ENCODE measurements around the gene GLRX5. TPM values are rescaled to one million over a fixed set of nuclear protein-coding genes. Genes with fewer than 3 reads are reported as not detected.

The GLRX5 gene
- total RNA-seq, 1 experiment from 2014 or later: 60.1 TPM

DNA sequence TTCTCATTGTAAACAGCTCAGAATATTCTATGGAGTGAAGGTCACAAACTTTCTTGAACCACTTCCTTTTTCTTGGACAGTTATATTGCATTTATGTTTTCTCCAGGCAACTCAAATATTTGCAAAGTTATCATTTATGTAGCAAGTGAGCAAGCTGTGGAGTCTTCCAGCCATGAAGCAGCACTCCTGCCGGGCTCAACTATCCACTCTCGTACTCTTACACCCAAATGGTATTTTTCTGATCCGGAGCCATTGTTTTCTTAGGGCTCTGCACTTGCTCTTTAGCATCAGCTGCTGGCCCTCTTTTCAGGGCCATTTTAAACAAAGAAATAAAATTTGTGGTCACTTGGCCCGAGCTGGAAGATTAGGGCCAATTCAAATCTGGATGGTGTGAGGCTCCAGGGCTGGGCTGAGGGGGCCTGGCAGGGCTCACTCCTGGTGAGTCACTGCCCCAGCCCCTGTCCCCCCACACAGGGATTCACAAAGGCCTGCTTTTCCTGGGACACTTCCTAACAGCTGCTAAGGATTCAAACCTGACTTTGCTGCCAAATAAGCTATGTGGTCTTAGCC, 38.1 kb upstream of the GLRX5 start:
- H3K79me2 ChIP-seq (ENCODE audit: insufficient read depth, low read length): no peaks in the 10 kb centered on the region
- no peak overlapping the region for H3K4me2 ChIP-seq (ENCODE audit: low read length)
- no peak for TF ChIP-seq RAD21 (IDR thresholded peaks at IDR 0.05; ENCODE audit: low read depth)
- TF ChIP-seq ZNF274 (IDR thresholded peaks at IDR 0.05; ENCODE audit: low read depth, low read length): no peak
- no peak for TF ChIP-seq CBX3 (IDR thresholded peaks at IDR 0.05; ENCODE audit: low read depth)
- no peak for TF ChIP-seq CEBPB (IDR thresholded peaks at IDR 0.05; ENCODE audit: low read depth)
- TF ChIP-seq MAX (IDR thresholded peaks at IDR 0.05): no peak
- TF ChIP-seq, protein P1, sequence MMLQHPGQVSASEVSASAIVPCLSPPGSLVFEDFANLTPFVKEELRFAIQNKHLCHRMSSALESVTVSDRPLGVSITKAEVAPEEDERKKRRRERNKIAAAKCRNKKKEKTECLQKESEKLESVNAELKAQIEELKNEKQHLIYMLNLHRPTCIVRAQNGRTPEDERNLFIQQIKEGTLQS (IDR thresholded peaks at IDR 0.05): no peak
- TF ChIP-seq ZFX (IDR thresholded peaks at IDR 0.05): no peak
- no peak for TF ChIP-seq ELF1 (IDR thresholded peaks at IDR 0.05; ENCODE audit: borderline replicate concordance, low read depth)
- H2AFZ ChIP-seq (ENCODE audit: low read depth, low read length, poor library complexity, severe bottlenecking): no peak overlapping the region
- no peaks in the 10 kb centered on the region for H3K9me2 ChIP-seq (ENCODE audit: insufficient read depth)
- H3K4me3 ChIP-seq (replicated peaks in 1 of 2; ENCODE audit: low read depth in 1 of 2, low read length in 2 of 2): no peak overlapping the region
- H3K27me3 ChIP-seq (ENCODE audit: insufficient read depth, low read length): no peaks in the 10 kb centered on the region
- ChIA-PET CTCF (interaction anchor here (1.7 kb wide), 1 partner anchor 54 kb away, joined by 5 read pairs; no protein-coding TSS in a partner anchor), POLR2A (no interaction called here), RAD21 (ENCODE audit: low non-redundant PET in 1 of 2, low total read pairs in 2 of 2, uncharacterized antibody in 2 of 2, unreplicated experiment in 2 of 2) (no interaction called here)
- H3K36me3 ChIP-seq (ENCODE audit: control insufficient read depth in 1 of 2, insufficient read depth in 2 of 2, low read length in 2 of 2): no peaks in the 10 kb centered on the region
- no peak for DNase-seq (ENCODE audit: low read depth, low spot score)
- intact Hi-C loops (cut with micrococcal nuclease): no loop called here
- no peaks in the 10 kb centered on the region for H3K9me3 ChIP-seq (ENCODE audit: control insufficient read depth in 1 of 2, insufficient read depth in 1 of 2, low read depth in 1 of 2, low read length in 2 of 2)
- no peak overlapping the region for H3K27ac ChIP-seq (ENCODE audit: low read depth, low read length)
- H3K4me1 ChIP-seq (ENCODE audit: control insufficient read depth in 1 of 2, insufficient read depth in 2 of 2, low read length in 2 of 2): peaks cover 0 to 15% of the 10 kb centered on the region in 2 experiments; a peak in 2 of 4 replicates
- no peaks in the 10 kb centered on the region for H4K20me1 ChIP-seq (ENCODE audit: insufficient read depth)
- no peak overlapping the region for H3K9ac ChIP-seq (ENCODE audit: low read length)
- no peak for ATAC-seq
- no TSS peak for BruUV-seq (replicated peaks)

GRCh38 chr14:95497561-95498011, 37.3 kb upstream of the GLRX5 start:
- no peak overlapping the region for H3K9ac ChIP-seq (ENCODE audit: low read length)
- H3K27me3 ChIP-seq (ENCODE audit: insufficient read depth, low read length): no peaks in the 10 kb centered on the region
- DNase-seq (ENCODE audit: low read depth, low spot score) (no peak), ATAC-seq (no peak)
- H3K27ac ChIP-seq (ENCODE audit: low read depth, low read length): no peak overlapping the region
- intact Hi-C loops (cut with micrococcal nuclease): no loop called here
- no peaks in the 10 kb centered on the region for H4K20me1 ChIP-seq (ENCODE audit: insufficient read depth)
- TF ChIP-seq REST (IDR thresholded peaks at IDR 0.05; ENCODE audit: low read depth) (no peak), POLR2AphosphoS5 (IDR thresholded peaks at IDR 0.05; ENCODE audit: low read depth, low read length) (no peak), EZH2 (IDR thresholded peaks at IDR 0.05) (no peak), ZNF274 (IDR thresholded peaks at IDR 0.05; ENCODE audit: low read depth, low read length) (no peak)
- no peaks in the 10 kb centered on the region for H3K9me2 ChIP-seq (ENCODE audit: insufficient read depth)
- no peak overlapping the region for H2AFZ ChIP-seq (ENCODE audit: low read depth, low read length, poor library complexity, severe bottlenecking)
- H3K79me2 ChIP-seq (ENCODE audit: insufficient read depth, low read length): no peaks in the 10 kb centered on the region
- no peak overlapping the region for H3K4me2 ChIP-seq (ENCODE audit: low read length)
- no TSS peak for BruUV-seq (replicated peaks)
- CTCF ChIA-PET: interaction anchor here (1.7 kb wide), 1 partner anchor 55 kb away, joined by 5 read pairs; no protein-coding TSS in a partner anchor
- no peak overlapping the region for H3K4me3 ChIP-seq (replicated peaks in 1 of 2; ENCODE audit: low read depth in 1 of 2, low read length in 2 of 2)
- H3K4me1 ChIP-seq (ENCODE audit: control insufficient read depth in 1 of 2, insufficient read depth in 2 of 2, low read length in 2 of 2): peaks cover 0 to 15% of the 10 kb centered on the region in 2 experiments; a peak in 2 of 4 replicates
- POLR2A ChIA-PET: no interaction called here
- RAD21 ChIA-PET (ENCODE audit: low non-redundant PET in 1 of 2, low total read pairs in 2 of 2, uncharacterized antibody in 2 of 2, unreplicated experiment in 2 of 2): no interaction called here
- H3K36me3 ChIP-seq (ENCODE audit: control insufficient read depth in 1 of 2, insufficient read depth in 2 of 2, low read length in 2 of 2): no peaks in the 10 kb centered on the region
- no peaks in the 10 kb centered on the region for H3K9me3 ChIP-seq (ENCODE audit: control insufficient read depth in 1 of 2, insufficient read depth in 1 of 2, low read depth in 1 of 2, low read length in 2 of 2)
